Measurements from ENCODE around the gene LRTM2. TPM values are rescaled to one million over a fixed set of nuclear protein-coding genes. Genes with fewer than 3 reads are reported as not detected.
A peak's percentile ranks its signal among the peaks of the same experiment; 100 is the strongest.

LRTM2 gene
- total RNA-seq, 1 experiment from 2014 or later, result not detected

GRCh38 chr12:1797991-1798640 lies 22.2 kb upstream of the LRTM2 start:
- no peak for DNase-seq (ENCODE audit: low spot score)

- no peak for DNase-seq (ENCODE audit: low spot score)
These were observed 21.7 kb upstream of the LRTM2 start for GRCh38 chr12:1798641-1799020.

DNA sequence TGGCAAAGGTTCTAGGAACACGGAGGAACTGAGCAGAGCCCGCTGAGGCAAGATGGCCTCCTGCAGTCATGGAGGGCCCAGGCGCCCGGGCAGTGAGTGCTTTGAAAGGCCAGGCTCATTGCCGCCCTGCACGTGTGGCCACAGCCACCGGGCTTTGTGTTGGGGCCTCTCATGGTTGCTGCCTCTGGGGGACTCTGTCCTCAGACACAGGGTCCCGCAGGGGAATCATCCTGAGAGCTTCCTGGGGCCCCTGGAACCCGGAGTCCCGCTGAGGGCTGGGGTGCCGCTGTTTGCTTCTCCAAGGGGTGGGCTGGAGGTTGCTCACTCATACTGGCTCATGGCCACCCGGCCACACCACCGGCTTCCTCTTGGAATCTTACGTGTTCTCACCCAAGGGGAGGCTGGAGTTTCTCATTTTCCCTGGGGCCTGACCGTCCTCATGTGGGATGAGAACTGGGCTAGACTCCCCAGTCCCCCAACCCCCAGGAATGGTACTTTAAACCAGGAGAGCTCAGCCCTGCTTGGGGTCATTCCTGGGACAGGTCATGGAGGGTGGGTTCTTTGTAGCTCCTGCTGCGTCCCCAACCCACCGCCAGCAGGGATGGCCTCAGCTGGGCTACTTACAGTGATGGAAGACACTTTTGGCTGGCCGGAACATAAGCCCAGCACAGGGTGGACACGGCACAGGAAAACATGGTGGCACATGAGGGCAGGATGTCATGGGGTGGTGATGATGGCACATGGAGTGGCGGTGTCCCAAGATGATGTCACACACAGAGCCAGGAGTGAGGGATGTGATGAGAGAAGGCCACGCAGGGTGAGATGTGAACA lies 21.1 kb upstream of the LRTM2 start:
- DNase-seq (ENCODE audit: low spot score), result no peak

DNA sequence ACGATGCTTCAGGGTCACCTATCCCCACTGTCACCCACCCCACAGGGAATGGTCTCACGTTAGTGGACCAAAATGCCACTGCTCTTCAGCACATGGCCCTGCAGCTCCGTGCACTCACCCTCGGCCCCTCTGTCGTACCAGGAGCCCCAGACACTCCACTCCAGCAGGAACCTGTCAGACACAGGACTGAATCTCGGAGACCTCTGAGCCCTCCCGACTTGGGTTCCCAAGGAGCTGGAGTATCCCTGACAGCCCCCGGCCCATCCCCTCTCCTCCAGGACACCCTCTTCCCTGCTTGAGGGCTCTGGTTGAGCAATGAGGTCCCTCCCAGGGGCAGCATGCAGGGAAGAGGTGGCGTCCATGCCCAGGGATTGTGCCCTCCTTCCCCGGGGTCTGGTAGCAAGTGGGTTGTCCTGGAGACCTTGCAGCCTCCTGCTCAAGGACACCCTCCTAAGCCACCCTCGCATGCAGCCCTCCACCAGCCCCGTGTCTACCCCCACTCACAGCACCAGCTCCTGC lies 20.4 kb upstream of the LRTM2 start:
- no peak for DNase-seq (ENCODE audit: low spot score)

DNA sequence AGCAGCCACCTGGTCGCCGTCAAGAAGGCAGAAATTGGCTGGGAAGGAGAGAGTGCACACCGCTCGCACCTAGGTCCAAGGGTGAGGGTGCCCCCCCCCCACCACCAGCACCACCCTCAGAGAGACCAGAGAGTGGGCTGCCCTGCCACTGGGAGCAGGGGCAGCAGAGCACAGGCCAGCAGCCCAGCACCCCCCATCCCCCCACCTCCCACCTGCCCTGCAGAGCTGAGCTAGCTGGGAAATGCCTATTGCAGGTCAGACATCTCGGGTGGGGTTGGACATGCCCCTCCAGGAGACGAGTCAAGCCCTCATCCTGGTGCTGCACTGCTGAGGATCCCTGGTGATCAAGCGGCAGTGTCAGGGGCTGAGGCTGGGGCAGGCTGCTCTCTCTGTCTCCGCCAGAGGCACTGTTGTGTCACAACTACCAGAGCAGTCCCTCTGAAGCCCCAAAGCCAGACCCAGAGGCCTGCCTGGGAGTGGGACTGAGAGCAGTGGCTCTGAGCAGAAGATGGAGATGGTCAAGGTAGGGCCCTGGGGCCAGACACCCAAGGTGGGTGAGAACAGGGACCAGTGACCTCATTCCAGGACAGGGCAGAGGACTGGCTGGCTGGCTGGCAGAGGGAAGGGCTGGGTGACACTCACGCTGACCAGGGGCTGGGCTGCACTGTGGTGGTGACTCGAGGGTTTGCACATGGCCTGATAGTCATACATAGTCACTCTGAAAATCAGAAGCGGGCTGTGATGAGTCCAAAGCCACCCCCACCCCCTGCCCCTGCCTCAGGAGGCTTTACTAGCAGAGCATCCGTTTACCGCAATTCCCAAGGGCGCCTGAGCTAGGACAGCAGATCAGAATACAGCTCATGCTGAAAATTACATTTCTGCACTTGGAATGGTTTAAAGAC lies 19.7 kb upstream of the LRTM2 start:
- DNase-seq (ENCODE audit: low spot score), result no peak

DNA sequence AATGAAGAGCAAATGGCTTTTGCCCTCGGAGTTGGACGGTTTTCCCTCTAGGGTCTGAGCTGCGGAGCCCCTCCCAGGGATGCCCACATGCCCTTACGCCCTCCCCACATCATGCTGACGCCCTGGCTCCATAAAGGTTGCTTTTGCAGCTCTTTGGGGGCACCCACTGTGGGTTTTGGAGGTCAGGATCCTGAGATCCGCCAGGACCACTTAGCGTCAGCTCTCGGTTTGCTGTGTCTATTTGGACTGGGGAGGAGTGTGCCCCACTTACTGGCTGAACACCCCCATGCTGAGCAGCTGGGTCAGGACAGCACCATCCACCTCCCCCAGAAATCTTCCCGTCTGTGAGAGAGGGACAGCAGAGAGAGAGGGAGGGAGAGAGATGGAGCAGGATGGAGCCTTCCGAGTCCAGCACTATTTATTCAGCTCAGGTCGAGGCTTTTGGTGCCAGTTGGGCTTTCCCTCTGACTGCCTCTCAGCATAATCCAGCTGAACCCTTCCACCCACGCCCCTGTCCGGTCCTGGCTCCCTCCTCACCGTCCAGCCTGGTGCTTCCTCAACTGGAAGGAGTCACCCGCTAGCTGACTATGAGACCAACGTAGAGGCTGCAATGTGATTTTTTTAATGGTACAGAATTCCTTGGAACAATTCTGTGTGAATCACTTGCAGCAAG lies 18.9 kb upstream of the LRTM2 start:
- no peak for DNase-seq (ENCODE audit: low spot score)

- DNase-seq (ENCODE audit: low spot score), result no peak
These were observed 16.6 kb upstream of the LRTM2 start for GRCh38 chr12:1803736-1804135.

- DNase-seq (ENCODE audit: low spot score), result peak; percentile 94
These were observed 15.6 kb upstream of the LRTM2 start for GRCh38 chr12:1804545-1805332.

DNA sequence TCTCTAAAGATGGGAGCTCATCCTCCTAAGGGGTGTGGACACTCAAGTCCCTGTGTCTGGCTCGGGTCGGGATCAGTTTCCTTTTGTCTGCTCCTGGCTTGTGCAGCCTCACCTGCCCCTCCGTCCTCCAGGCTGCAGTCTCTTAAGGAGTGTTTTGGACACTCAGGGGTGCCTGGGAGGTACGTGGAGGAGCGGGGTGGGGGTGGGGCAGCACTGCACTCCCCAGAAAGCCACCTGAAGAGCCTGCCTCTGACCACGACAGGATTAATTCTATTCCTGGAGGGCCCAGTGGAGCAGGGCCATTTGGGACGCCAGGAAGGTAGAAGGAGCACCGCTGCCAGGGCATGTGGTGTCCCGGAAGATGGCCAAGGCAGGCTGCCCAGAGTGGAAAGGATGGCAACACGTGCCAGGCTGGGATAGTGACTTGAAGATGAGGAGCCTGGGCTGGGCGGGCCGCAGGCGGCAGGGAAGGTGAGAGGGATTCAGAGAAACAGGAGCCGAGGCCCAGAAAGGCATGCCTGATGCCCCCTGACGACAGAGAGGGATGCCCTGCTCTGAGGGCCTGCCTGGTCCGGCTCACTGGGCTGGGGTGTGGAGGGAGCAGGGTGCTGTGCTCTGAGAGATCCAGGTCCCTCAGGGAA lies 14.8 kb upstream of the LRTM2 start:
- DNase-seq (ENCODE audit: low spot score), result no peak

DNA sequence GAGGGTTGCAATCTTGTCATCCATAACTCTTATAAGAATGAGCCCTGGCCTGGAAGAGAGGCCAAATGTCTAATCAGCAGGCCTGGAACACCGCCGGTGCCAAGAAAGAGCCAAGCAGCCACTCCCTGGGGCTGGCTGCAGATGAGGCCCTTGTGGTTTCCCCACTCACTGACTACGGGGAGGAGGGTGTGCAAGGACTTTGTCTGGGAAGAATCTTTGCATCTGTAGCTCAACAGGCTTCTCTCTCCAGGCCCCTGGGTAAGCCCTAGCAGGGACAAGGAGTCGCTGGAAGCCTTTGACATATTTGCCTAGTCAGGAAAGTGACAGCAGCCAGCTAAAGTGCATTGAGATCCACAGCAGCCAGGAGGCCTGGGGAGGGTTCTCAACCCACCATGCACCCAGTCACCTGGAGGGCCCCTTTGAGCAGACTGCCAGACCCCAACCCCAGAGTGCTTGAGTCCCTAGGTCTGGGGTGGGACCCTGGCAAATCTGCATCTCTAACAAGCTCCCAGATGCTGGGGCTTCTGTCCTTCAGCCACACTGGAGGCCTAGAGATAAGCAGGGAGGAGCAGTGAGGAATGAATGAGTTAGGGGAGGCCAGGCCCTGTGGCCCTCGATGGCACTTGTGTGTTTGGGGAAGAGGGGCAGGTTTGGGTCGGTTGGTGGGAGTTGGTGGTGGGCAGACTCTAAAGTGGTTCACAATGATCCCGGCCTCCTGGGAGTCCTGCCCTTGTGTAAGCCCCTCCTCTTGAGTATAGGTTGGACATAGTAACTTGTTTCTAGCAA lies 13.9 kb upstream of the LRTM2 start:
- no peak for DNase-seq (ENCODE audit: low spot score)

- DNase-seq (ENCODE audit: low spot score), result no peak
These were observed 13.1 kb upstream of the LRTM2 start for GRCh38 chr12:1807087-1807860.

- no peak for DNase-seq (ENCODE audit: low spot score)
These were observed 12.1 kb upstream of the LRTM2 start for GRCh38 chr12:1808036-1808797.

DNA sequence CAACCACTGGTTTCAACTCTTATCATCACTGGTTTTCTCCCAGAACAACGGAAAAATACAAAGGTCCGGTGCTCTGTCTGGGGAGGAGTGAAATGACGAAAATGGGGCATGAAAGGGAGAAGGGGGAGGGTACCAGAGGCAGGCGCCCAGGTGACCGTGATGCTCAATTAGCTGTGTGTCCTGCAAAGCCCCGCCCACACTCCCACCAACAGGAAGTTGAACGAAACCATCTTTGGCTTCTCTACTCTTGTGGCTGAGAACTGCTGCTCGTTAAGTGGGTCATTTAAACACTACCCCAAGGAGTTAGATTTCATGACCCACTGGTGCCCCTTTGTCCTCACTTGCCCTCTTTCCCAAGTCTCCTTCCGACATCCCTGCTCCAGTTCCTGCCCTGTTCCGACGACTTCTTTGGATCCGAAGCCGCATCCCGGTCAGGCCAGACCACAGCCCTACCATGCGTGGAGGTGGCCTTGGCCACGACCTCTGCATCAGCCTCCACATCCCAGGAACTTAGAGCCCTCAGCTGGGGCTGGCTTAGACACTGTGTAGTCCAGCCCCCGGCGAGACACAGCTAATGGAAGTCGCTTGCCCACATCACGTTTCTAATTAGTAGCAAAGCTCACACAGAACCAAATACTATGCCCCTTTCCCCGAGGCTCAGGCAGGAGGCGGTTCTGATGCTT lies 11.4 kb upstream of the LRTM2 start:
- no peak for DNase-seq (ENCODE audit: low spot score)

DNA sequence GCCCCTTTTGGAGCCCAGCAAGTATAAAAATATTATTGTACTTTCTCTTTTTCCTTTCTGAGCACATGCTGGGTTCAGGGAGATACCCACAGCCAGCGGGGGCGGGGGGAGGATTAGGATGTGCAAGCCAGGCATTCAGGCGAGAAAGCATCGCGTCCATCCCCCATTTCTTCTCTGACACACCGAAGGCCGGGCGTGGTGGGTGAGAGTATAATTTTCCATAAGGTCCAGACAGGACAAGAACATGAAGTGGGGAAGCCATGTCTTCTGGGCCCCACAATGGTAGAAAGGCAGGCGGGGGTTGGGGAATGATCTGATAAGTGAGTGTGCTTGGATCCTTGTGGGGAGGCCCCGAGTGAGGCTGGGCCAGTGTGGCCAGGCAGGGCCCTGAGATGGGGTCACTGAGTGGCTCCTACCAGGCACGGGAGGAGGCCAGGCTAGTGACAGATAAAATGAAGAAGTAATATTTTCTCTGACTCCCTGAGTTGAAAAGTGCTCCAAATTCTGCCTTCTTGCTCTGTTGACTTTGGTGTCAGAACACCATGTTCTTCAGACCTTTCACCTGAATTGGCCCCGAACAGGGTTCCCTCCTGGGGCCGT lies 10.7 kb upstream of the LRTM2 start:
- no peak for DNase-seq (ENCODE audit: low spot score)

DNA sequence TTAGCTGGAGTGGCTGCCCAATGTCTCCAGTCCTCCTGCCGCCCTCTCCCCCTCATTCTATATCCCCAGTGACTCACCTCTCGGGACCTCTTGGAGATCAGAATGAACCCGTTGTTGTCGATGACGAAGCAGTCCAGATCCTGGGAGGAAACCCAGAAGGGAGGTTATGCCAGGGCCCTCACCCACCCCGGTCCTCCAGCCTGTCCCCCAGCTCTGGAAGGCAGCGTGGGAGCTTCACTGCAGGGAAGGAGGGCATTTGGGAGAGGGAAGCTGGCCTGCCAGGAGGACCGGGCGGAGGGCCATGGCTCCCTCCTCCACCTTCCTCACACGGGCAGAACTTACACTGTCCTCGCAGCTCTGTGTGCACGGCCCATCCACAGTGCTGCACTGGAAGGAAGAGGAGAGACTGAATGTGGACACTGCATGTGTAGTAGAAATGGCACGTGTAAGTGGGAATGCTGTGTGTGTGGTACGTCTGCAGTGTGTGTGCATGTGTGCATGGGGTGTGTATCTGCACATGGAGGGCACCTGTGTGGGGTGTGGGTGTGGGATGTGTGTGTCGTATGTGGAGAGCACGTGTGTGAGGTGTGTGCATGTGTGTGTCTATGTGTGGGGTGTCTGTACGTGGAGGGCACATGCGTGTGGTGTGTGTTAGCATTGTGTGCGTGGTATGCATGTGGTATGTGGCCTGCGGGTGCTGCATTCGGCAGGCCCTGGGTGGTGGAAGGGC lies 10.0 kb upstream of the LRTM2 start:
- no peak for DNase-seq (ENCODE audit: low spot score)

DNA sequence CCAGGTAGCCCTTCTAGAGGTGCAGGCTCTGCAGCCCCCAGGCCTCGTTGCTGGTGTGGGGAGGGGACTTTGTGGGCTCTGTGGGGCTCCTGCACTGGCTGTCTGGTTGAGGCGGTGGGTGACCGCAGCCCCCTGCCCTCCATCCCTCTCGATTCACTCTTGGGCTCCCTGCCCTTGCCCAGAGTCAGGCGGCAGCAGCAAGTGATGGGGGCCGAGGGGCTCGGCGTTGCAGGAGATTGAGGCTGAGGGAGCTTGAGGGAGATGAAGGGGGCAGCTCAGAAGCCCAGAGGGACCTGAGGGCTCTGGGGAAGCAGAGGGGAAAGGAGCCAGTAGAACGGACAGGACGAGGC lies 9.5 kb upstream of the LRTM2 start:
- no peak for DNase-seq (ENCODE audit: low spot score)

All from H4 (cell line).